Calu3 (cell line): ENCODE data around the gene SLC47A2. TPM values are rescaled to one million over a fixed set of nuclear protein-coding genes. Genes with fewer than 3 reads are reported as not detected.
A peak's percentile ranks its signal among the peaks of the same experiment; 100 is the strongest.

Source experiments
- BruUV-seq: library from RNA; stranded (reverse); fragments of 400-500 nt; replicated peaks from 2 replicates; lab custom pipeline; 2021; lab: Mats Ljungman, UMichigan
- CTCF ChIA-PET: fragments of 300-600 bp; sonication (Branson Sonifier 250); formaldehyde crosslinking; loops from one replicate; lab custom pipeline; 2022; ENCODE audit warnings: antibody characterized with exemption; lab: Charles Lee
- DNase-seq: peaks from one replicate; pipeline ENCODE4 v3.0.0; 2022
- H3K27ac Mint-ChIP-seq: one replicate; pipeline ENCODE4 v1.8.0; 2022; ENCODE audit warnings: mixed read lengths; ENCODE audit not compliant: unreplicated experiment
- H3K27me3 Mint-ChIP-seq: one replicate; pipeline ENCODE4 v1.8.0; 2022; ENCODE audit warnings: mixed read lengths; ENCODE audit not compliant: unreplicated experiment
- H3K36me3 Mint-ChIP-seq: one replicate; pipeline ENCODE4 v1.8.0; 2022; ENCODE audit warnings: mild to moderate bottlenecking, moderate library complexity, mixed read lengths; ENCODE audit not compliant: insufficient read depth, unreplicated experiment
- H3K4me1 Mint-ChIP-seq: one replicate; pipeline ENCODE4 v1.8.0; 2022; ENCODE audit warnings: mild to moderate bottlenecking, low read depth, mixed read lengths; ENCODE audit not compliant: unreplicated experiment
- H3K4me3 Mint-ChIP-seq: one replicate; pipeline ENCODE4 v1.8.0; 2022; ENCODE audit warnings: mild to moderate bottlenecking, low read depth, moderate library complexity, mixed read lengths; ENCODE audit not compliant: unreplicated experiment
- H3K9me3 Mint-ChIP-seq: one replicate; pipeline ENCODE4 v1.8.0; 2022; ENCODE audit warnings: low read depth, mixed read lengths; ENCODE audit not compliant: unreplicated experiment
- CTCF ChIP-seq: fragments of 200-600 bp; IDR thresholded peaks from one replicate; pipeline ENCODE4 v1.8.0; 2022; ENCODE audit warnings: antibody characterized with exemption; ENCODE audit not compliant: unreplicated experiment
- intact Hi-C: fragments of 100-400 bp; cut with micrococcal nuclease; formaldehyde crosslinking; loops from one replicate; pipeline ENCODE4 v1.10.0; 2022; ENCODE audit not compliant: unreplicated experiment
- total RNA-seq: library from RNA; stranded (reverse); gene quantifications from 2 replicates; pipeline ENCODE4 v1.2.3, GENCODE V29; 2022

Gene SLC47A2
- total RNA-seq, 1 experiment from 2014 or later, result not detected

- Mint-ChIP-seq H3K36me3 (no peaks in the 10 kb centered on the region), H3K4me1 (peaks cover 15% of the 10 kb centered on the region), H3K27ac (no peak overlapping the region), H3K27me3 (peaks cover 12% of the 10 kb centered on the region), H3K4me3 (no peak overlapping the region), H3K9me3 (no peaks in the 10 kb centered on the region)
- DNase-seq, result no peak
- intact Hi-C loops, result no loop called here
- CTCF ChIA-PET, result no interaction called here
- no TSS peak for BruUV-seq
- TF ChIP-seq CTCF, result no peak
Observed at GRCh38 chr17:19738073-19738449, 21.7 kb upstream of the SLC47A2 start.

- Mint-ChIP-seq H3K4me3 (no peak overlapping the region), H3K36me3 (no peaks in the 10 kb centered on the region), H3K27ac (no peak overlapping the region), H3K27me3 (peaks cover 12% of the 10 kb centered on the region), H3K4me1 (peaks cover 15% of the 10 kb centered on the region), H3K9me3 (no peaks in the 10 kb centered on the region)
- no peak for DNase-seq
- no TSS peak for BruUV-seq
- no peak for TF ChIP-seq CTCF
- intact Hi-C loops, result no loop called here
- CTCF ChIA-PET, result no interaction called here
Observed at GRCh38 chr17:19737305-19738072, 21.1 kb upstream of the SLC47A2 start.

GRCh38 chr17:19736071-19736470 is 19.7 kb upstream of the SLC47A2 start:
- peaks cover 15% of the 10 kb centered on the region for H3K4me1 Mint-ChIP-seq
- no TSS peak for BruUV-seq
- peaks cover 12% of the 10 kb centered on the region for H3K27me3 Mint-ChIP-seq
- no peak for TF ChIP-seq CTCF
- peak overlapping the region; percentile 59 for H3K27ac Mint-ChIP-seq
- H3K9me3 Mint-ChIP-seq, result no peaks in the 10 kb centered on the region
- CTCF ChIA-PET, result interaction anchor here (0.6 kb wide), 1 partner anchor 183 kb away, joined by 4 read pairs; no protein-coding TSS in a partner anchor
- no peak overlapping the region for H3K4me3 Mint-ChIP-seq
- no peak for DNase-seq
- H3K36me3 Mint-ChIP-seq, result no peaks in the 10 kb centered on the region
- intact Hi-C loops, result no loop called here

GRCh38 chr17:19733953-19734526 is 17.7 kb upstream of the SLC47A2 start:
- Mint-ChIP-seq H3K27ac (no peak overlapping the region), H3K4me3 (no peak overlapping the region), H3K36me3 (peaks cover 4% of the 10 kb centered on the region), H3K27me3 (peaks cover 12% of the 10 kb centered on the region), H3K9me3 (no peaks in the 10 kb centered on the region), H3K4me1 (peaks cover 15% of the 10 kb centered on the region)
- BruUV-seq, result no TSS peak
- TF ChIP-seq CTCF, result no peak
- CTCF ChIA-PET, result interaction anchor here (0.6 kb wide), 1 partner anchor 144 kb away, joined by 3 read pairs; no protein-coding TSS in a partner anchor
- intact Hi-C loops, result no loop called here
- no peak for DNase-seq
